Nephron (organoid): ENCODE measurements around the gene LPP.

ENCODE experiments used
- H3K27ac Mint-ChIP-seq, 3 experiments: 2 replicates each; pipeline ENCODE4 v1.8.0; 2020; ENCODE audit warnings: mixed read lengths in 3 of 3, mild to moderate bottlenecking in 2 of 3, moderate library complexity in 1 of 3
- H3K27me3 Mint-ChIP-seq: 2 replicates; pipeline ENCODE4 v1.8.0; 2021; ENCODE audit warnings: low read depth, mild to moderate bottlenecking, moderate library complexity, mixed read lengths
- H3K36me3 Mint-ChIP-seq: 2 replicates; pipeline ENCODE4 v1.8.0; 2020; ENCODE audit warnings: low read depth, mixed read lengths
- H3K4me1 Mint-ChIP-seq: 2 replicates; pipeline ENCODE4 v1.8.0; 2020; ENCODE audit warnings: mixed read lengths
- H3K4me3 Mint-ChIP-seq, 3 experiments: 2 replicates each; pipeline ENCODE4 v1.8.0; 2020; ENCODE audit warnings: mild to moderate bottlenecking in 3 of 3, mixed read lengths in 3 of 3, moderate library complexity in 2 of 3
- H3K9me3 Mint-ChIP-seq: 2 replicates; pipeline ENCODE4 v1.8.0; 2020; ENCODE audit warnings: mixed read lengths
- CTCF ChIP-seq, 3 experiments: fragments of 200-600 bp; sonication (generic); IDR thresholded peaks; one replicate each; pipeline ENCODE4 v1.5.0; 2021; ENCODE audit warnings: antibody characterized with exemption in 3 of 3; ENCODE audit not compliant: unreplicated experiment in 3 of 3

LPP gene

GRCh38 chr3:188877381-188877780, 723.4 kb downstream of the LPP start:
- no peak overlapping the region for H3K4me3 Mint-ChIP-seq
- H3K27me3 Mint-ChIP-seq = no peaks in the 10 kb centered on the region
- peaks cover 5% of the 10 kb centered on the region for H3K4me1 Mint-ChIP-seq
- H3K36me3 Mint-ChIP-seq = peaks cover 40% of the 10 kb centered on the region
- no peak for TF ChIP-seq CTCF (IDR thresholded peaks at IDR 0.05; ENCODE audit: unreplicated experiment in 3 of 3)
- H3K9me3 Mint-ChIP-seq = peaks cover 3% of the 10 kb centered on the region
- H3K27ac Mint-ChIP-seq = no peak overlapping the region

- H3K27me3 Mint-ChIP-seq = no peaks in the 10 kb centered on the region
- peaks cover 3% of the 10 kb centered on the region for H3K9me3 Mint-ChIP-seq
- no peak for TF ChIP-seq CTCF (IDR thresholded peaks at IDR 0.05; ENCODE audit: unreplicated experiment in 3 of 3)
- H3K27ac Mint-ChIP-seq = no peak overlapping the region
- peaks cover 5% of the 10 kb centered on the region for H3K4me1 Mint-ChIP-seq
- peaks cover 41% of the 10 kb centered on the region for H3K36me3 Mint-ChIP-seq
- H3K4me3 Mint-ChIP-seq = no peak overlapping the region
Observed at GRCh38 chr3:188878076-188878475, 724.1 kb downstream of the LPP start.

DNA sequence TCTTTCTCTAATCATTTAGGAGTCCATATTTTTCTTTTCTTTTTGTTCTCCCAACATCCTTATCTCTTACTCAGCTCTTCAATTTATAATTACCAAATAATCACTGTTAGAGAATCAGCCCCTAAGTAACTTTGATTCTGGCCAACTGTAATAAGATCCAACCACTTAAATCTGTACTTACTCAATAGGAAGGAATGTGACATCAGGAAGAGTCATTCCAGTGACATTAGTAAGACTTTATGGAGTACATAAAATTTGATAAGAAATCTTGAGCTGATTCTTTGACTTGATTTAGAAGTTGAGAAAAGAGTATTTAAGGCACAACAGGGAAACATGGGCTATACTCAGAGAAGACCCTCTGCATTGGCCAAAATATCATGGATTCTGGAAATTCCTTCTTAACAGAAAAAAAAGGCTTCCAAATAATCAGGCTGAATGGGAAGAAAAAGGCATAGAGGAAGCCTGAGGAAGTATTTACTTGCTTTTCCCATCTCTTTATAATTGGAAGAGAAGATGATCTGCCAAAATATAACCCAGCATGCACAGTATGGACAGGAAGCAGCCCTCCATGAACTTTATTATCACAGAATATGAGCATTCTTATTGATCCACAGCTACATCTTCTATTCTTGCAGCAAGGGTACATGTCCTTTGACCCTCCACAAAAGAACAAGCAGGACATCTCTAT, 728.1 kb downstream of the LPP start:
- Mint-ChIP-seq H3K27ac (no peak overlapping the region), H3K4me3 (no peak overlapping the region), H3K4me1 (peaks cover 5% of the 10 kb centered on the region), H3K27me3 (no peaks in the 10 kb centered on the region), H3K9me3 (peaks cover 3% of the 10 kb centered on the region), H3K36me3 (peaks cover 23% of the 10 kb centered on the region)
- TF ChIP-seq CTCF (IDR thresholded peaks at IDR 0.05; ENCODE audit: unreplicated experiment in 3 of 3) = no peak

GRCh38 chr3:188884299-188885043, 730.5 kb downstream of the LPP start:
- Mint-ChIP-seq H3K9me3 (peaks cover 3% of the 10 kb centered on the region), H3K27ac (no peak overlapping the region), H3K4me3 (no peak overlapping the region), H3K36me3 (peaks cover 26% of the 10 kb centered on the region), H3K4me1 (peaks cover 15% of the 10 kb centered on the region), H3K27me3 (no peaks in the 10 kb centered on the region)
- TF ChIP-seq CTCF (IDR thresholded peaks at IDR 0.05; ENCODE audit: unreplicated experiment in 3 of 3) = no peak

- Mint-ChIP-seq H3K4me3 (no peak overlapping the region), H3K4me1 (peaks cover 10% of the 10 kb centered on the region), H3K9me3 (no peaks in the 10 kb centered on the region), H3K27me3 (no peaks in the 10 kb centered on the region), H3K36me3 (peaks cover 11% of the 10 kb centered on the region), H3K27ac (no peak overlapping the region)
- TF ChIP-seq CTCF (IDR thresholded peaks at IDR 0.05; ENCODE audit: unreplicated experiment in 3 of 3) = no peak
Observed at GRCh38 chr3:188888321-188889053, 734.5 kb downstream of the LPP start.
